Parathyroid adenoma (tissue), 2 donors: ENCODE results near the gene NLGN1.

Experiments used
- H2AFZ ChIP-seq: fragments of 300-600 bp; sonication (generic); one replicate; pipeline ENCODE4 v1.7.0; 2017; ENCODE audit warnings: antibody characterized with exemption, mild to moderate bottlenecking
- H3K27ac ChIP-seq: fragments of 300-600 bp; sonication (generic); one replicate; pipeline ENCODE4 v1.7.0; 2017
- H3K27me3 ChIP-seq: fragments of 300-600 bp; sonication (generic); one replicate; pipeline ENCODE4 v1.7.0; 2017; ENCODE audit warnings: low read length; ENCODE audit not compliant: control insufficient read depth, insufficient read depth
- H3K36me3 ChIP-seq: fragments of 300-600 bp; sonication (generic); one replicate; pipeline ENCODE4 v1.7.0; 2017; ENCODE audit warnings: low read length; ENCODE audit not compliant: control insufficient read depth, insufficient read depth
- H3K4me1 ChIP-seq: fragments of 300-600 bp; sonication (generic); one replicate; pipeline ENCODE4 v1.7.0; 2017; ENCODE audit warnings: control low read depth
- H3K4me2 ChIP-seq: fragments of 300-600 bp; sonication (generic); one replicate; pipeline ENCODE4 v1.7.0; 2017; ENCODE audit warnings: low read length
- H3K4me3 ChIP-seq: fragments of 300-600 bp; sonication (generic); one replicate; pipeline ENCODE4 v1.7.0; 2017; ENCODE audit warnings: low read depth, low read length
- H3K79me2 ChIP-seq: fragments of 300-600 bp; sonication (generic); one replicate; pipeline ENCODE4 v1.7.0; 2017; ENCODE audit warnings: control low read depth
- H3K9ac ChIP-seq: fragments of 300-600 bp; sonication (generic); one replicate; pipeline ENCODE4 v1.7.0; 2017; ENCODE audit warnings: mild to moderate bottlenecking
- H3K9me3 ChIP-seq: fragments of 300-600 bp; sonication (generic); one replicate; pipeline ENCODE4 v1.7.0; 2017; ENCODE audit warnings: low read length; ENCODE audit not compliant: control insufficient read depth
- CTCF ChIP-seq: fragments of 300-600 bp; sonication (generic); IDR thresholded peaks from one replicate; pipeline ENCODE4 v1.7.0; 2017; ENCODE audit warnings: antibody characterized with exemption, mild to moderate bottlenecking
- donor health status: primary hyperparathyroidism.

NLGN1 gene

GRCh38 chr3:173599673-173600072 is 202.1 kb downstream of the NLGN1 start:
- H3K4me3 ChIP-seq: no peak overlapping the region
- H3K27ac ChIP-seq: no peak overlapping the region
- no peak for TF ChIP-seq CTCF
- H3K79me2 ChIP-seq: no peaks in the 10 kb centered on the region
- no peak overlapping the region for H3K9ac ChIP-seq
- no peaks in the 10 kb centered on the region for H3K36me3 ChIP-seq
- H3K27me3 ChIP-seq: no peaks in the 10 kb centered on the region
- H2AFZ ChIP-seq: no peak overlapping the region
- no peaks in the 10 kb centered on the region for H3K9me3 ChIP-seq
- no peak overlapping the region for H3K4me2 ChIP-seq
- no peaks in the 10 kb centered on the region for H3K4me1 ChIP-seq

GRCh38 chr3:173614522-173614921 is 217.0 kb downstream of the NLGN1 start:
- Histone ChIP-seq H3K4me2 (no peak overlapping the region), H3K4me1 (no peaks in the 10 kb centered on the region), H3K9me3 (no peaks in the 10 kb centered on the region), H3K4me3 (no peak overlapping the region), H2AFZ (no peak overlapping the region), H3K9ac (no peak overlapping the region), H3K27ac (no peak overlapping the region), H3K36me3 (no peaks in the 10 kb centered on the region), H3K27me3 (no peaks in the 10 kb centered on the region), H3K79me2 (no peaks in the 10 kb centered on the region)
- no peak for TF ChIP-seq CTCF

- Histone ChIP-seq H3K27ac (no peak overlapping the region), H3K4me3 (no peak overlapping the region), H2AFZ (no peak overlapping the region), H3K9me3 (no peaks in the 10 kb centered on the region), H3K79me2 (no peaks in the 10 kb centered on the region), H3K27me3 (no peaks in the 10 kb centered on the region), H3K36me3 (no peaks in the 10 kb centered on the region), H3K4me2 (no peak overlapping the region), H3K4me1 (no peaks in the 10 kb centered on the region), H3K9ac (no peak overlapping the region)
- no peak for TF ChIP-seq CTCF
These were observed 218.1 kb downstream of the NLGN1 start for GRCh38 chr3:173615661-173616060.

GRCh38 chr3:173617490-173617889 is 219.9 kb downstream of the NLGN1 start:
- H3K36me3 ChIP-seq: no peaks in the 10 kb centered on the region
- no peak overlapping the region for H3K4me3 ChIP-seq
- no peaks in the 10 kb centered on the region for H3K79me2 ChIP-seq
- no peak overlapping the region for H3K27ac ChIP-seq
- H3K4me2 ChIP-seq: no peak overlapping the region
- no peak overlapping the region for H3K9ac ChIP-seq
- H2AFZ ChIP-seq: no peak overlapping the region
- H3K27me3 ChIP-seq: no peaks in the 10 kb centered on the region
- no peak for TF ChIP-seq CTCF
- H3K4me1 ChIP-seq: no peaks in the 10 kb centered on the region
- no peaks in the 10 kb centered on the region for H3K9me3 ChIP-seq

GRCh38 chr3:173618148-173618547 is 220.6 kb downstream of the NLGN1 start:
- Histone ChIP-seq H3K4me2 (no peak overlapping the region), H3K9me3 (no peaks in the 10 kb centered on the region), H3K27ac (no peak overlapping the region), H3K27me3 (no peaks in the 10 kb centered on the region), H3K4me1 (no peaks in the 10 kb centered on the region), H3K9ac (no peak overlapping the region), H3K4me3 (no peak overlapping the region), H3K36me3 (no peaks in the 10 kb centered on the region), H2AFZ (no peak overlapping the region), H3K79me2 (no peaks in the 10 kb centered on the region)
- no peak for TF ChIP-seq CTCF
